ENCODE data around the gene PIK3R1. TPM values are rescaled to one million over a fixed set of nuclear protein-coding genes. Genes with fewer than 3 reads are reported as not detected.

The PIK3R1 gene
- total RNA-seq, 1 experiment from 2014 or later = 47.8 TPM

DNA sequence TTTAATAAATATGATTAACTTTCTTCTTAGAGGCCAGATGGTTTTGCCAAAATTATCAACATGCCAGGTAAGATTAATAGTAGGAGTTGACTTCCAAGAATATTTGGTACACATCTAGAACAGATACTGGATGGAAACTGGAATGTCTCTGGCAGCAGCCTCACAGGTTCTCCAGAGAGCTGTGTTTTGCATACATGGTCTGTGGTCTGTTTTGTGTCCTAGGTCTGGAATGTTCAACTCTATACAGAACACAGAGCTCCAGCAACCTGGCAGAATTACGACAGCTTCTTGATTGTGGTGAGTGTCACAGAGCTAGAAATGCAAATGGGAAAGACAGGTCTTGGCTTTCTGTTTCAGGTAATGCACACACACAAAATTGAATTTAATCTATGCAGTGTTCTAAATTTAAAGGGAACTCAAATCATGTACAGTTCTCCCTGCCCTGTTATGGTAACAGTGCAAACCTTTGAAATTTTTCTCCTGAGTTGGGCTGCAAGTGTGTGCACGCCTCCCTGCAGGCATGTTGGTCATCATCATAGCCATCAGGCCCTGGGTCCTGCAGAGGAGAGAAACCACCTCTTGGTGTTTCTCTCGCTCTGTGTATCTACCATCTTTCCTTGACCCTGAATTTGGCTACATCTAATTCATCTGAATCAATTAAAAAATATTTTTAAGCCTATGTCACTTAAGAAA, 58.3 kb downstream of the PIK3R1 start:
- H3K27me3 Mint-ChIP-seq (ENCODE audit: insufficient read depth, unreplicated experiment) = no peaks in the 10 kb centered on the region
- BruUV-seq (replicated peaks) = no TSS peak
- no peak overlapping the region for H3K4me3 Mint-ChIP-seq (ENCODE audit: unreplicated experiment)
- no peaks in the 10 kb centered on the region for H3K4me1 Mint-ChIP-seq (ENCODE audit: low read depth, unreplicated experiment)
- H3K36me3 ChIP-seq (ENCODE audit: control insufficient read depth, insufficient read depth, low read length) = peaks cover 3% of the 10 kb centered on the region; the same call in 1 of the 2 replicates
- DNase-seq = no peak
- H3K27me3 ChIP-seq (replicated peaks; ENCODE audit: control insufficient read depth, insufficient read depth, low read length) = no peaks in the 10 kb centered on the region
- no peak overlapping the region for H3K27ac Mint-ChIP-seq (ENCODE audit: unreplicated experiment)
- no peaks in the 10 kb centered on the region for H3K4me1 ChIP-seq
- H3K9me3 ChIP-seq = no peaks in the 10 kb centered on the region
- POLR2A ChIA-PET = no interaction called here
- H3K36me3 Mint-ChIP-seq (ENCODE audit: insufficient read depth, unreplicated experiment) = peaks cover 64% of the 10 kb centered on the region
- CTCF ChIA-PET = no interaction called here
- TF ChIP-seq CTCF (IDR thresholded peaks at IDR 0.05; ENCODE audit: insufficient read depth in 1 of 2, low read depth in 1 of 2, low read length in 1 of 2, severe bottlenecking in 1 of 2, unreplicated experiment in 1 of 2) = no peak
- no peak overlapping the region for H3K4me3 ChIP-seq (ENCODE audit: low read depth, low read length)
- intact Hi-C loops (cut with micrococcal nuclease; ENCODE audit: unreplicated experiment) = no loop called here
- H3K9me3 Mint-ChIP-seq (ENCODE audit: unreplicated experiment) = no peaks in the 10 kb centered on the region

- Mint-ChIP-seq H3K9me3 (ENCODE audit: unreplicated experiment) (no peaks in the 10 kb centered on the region), H3K27ac (ENCODE audit: unreplicated experiment) (no peak overlapping the region), H3K4me1 (ENCODE audit: low read depth, unreplicated experiment) (no peaks in the 10 kb centered on the region), H3K4me3 (ENCODE audit: unreplicated experiment) (no peak overlapping the region), H3K27me3 (ENCODE audit: insufficient read depth, unreplicated experiment) (no peaks in the 10 kb centered on the region), H3K36me3 (ENCODE audit: insufficient read depth, unreplicated experiment) (peaks cover 76% of the 10 kb centered on the region)
- ChIA-PET CTCF (no interaction called here), POLR2A (no interaction called here)
- H3K36me3 ChIP-seq (ENCODE audit: control insufficient read depth, insufficient read depth, low read length) = peaks cover 3% of the 10 kb centered on the region; the same call in 1 of the 2 replicates
- intact Hi-C loops (cut with micrococcal nuclease; ENCODE audit: unreplicated experiment) = no loop called here
- H3K9me3 ChIP-seq = no peaks in the 10 kb centered on the region
- no peaks in the 10 kb centered on the region for H3K4me1 ChIP-seq
- H3K4me3 ChIP-seq (ENCODE audit: low read depth, low read length) = no peak overlapping the region
- no peak for DNase-seq
- H3K27me3 ChIP-seq (replicated peaks; ENCODE audit: control insufficient read depth, insufficient read depth, low read length) = no peaks in the 10 kb centered on the region
- BruUV-seq (replicated peaks) = TSS peak; percentile 12
- TF ChIP-seq CTCF (IDR thresholded peaks at IDR 0.05; ENCODE audit: insufficient read depth in 1 of 2, low read depth in 1 of 2, low read length in 1 of 2, severe bottlenecking in 1 of 2, unreplicated experiment in 1 of 2) = no peak
Observed at GRCh38 chr5:68274847-68275651, 59.5 kb downstream of the PIK3R1 start.

GRCh38 chr5:68276740-68277139, 61.2 kb downstream of the PIK3R1 start:
- no TSS peak for BruUV-seq (replicated peaks)
- Mint-ChIP-seq H3K27ac (ENCODE audit: unreplicated experiment) (no peak overlapping the region), H3K4me3 (ENCODE audit: unreplicated experiment) (no peak overlapping the region), H3K4me1 (ENCODE audit: low read depth, unreplicated experiment) (no peaks in the 10 kb centered on the region), H3K27me3 (ENCODE audit: insufficient read depth, unreplicated experiment) (no peaks in the 10 kb centered on the region), H3K9me3 (ENCODE audit: unreplicated experiment) (no peaks in the 10 kb centered on the region), H3K36me3 (ENCODE audit: insufficient read depth, unreplicated experiment) (peaks cover 83% of the 10 kb centered on the region)
- no peaks in the 10 kb centered on the region for H3K9me3 ChIP-seq
- DNase-seq = no peak
- no peaks in the 10 kb centered on the region for H3K27me3 ChIP-seq (replicated peaks; ENCODE audit: control insufficient read depth, insufficient read depth, low read length)
- H3K4me1 ChIP-seq = no peaks in the 10 kb centered on the region
- ChIA-PET POLR2A (no interaction called here), CTCF (no interaction called here)
- peaks cover 3% of the 10 kb centered on the region; the same call in 1 of the 2 replicates for H3K36me3 ChIP-seq (ENCODE audit: control insufficient read depth, insufficient read depth, low read length)
- TF ChIP-seq CTCF (IDR thresholded peaks at IDR 0.05; ENCODE audit: insufficient read depth in 1 of 2, low read depth in 1 of 2, low read length in 1 of 2, severe bottlenecking in 1 of 2, unreplicated experiment in 1 of 2) = no peak
- intact Hi-C loops (cut with micrococcal nuclease; ENCODE audit: unreplicated experiment) = no loop called here
- H3K4me3 ChIP-seq (ENCODE audit: low read depth, low read length) = no peak overlapping the region
